GM21526 (cell line): ENCODE measurements around the gene TEX2.
"Not testable (repeated sequence)": the region's sequence is repeated elsewhere in the genome, so short reads cannot be mapped to it uniquely, and the experiment has no call there.

ENCODE experiments used
- ATAC-seq: cut with Tn5 transposase; IDR thresholded peaks from one replicate; pipeline ENCODE4 v1.9.1; 2021; ENCODE audit warnings: moderate library complexity; ENCODE audit not compliant: unreplicated experiment, low FRiP score

The TEX2 gene

DNA sequence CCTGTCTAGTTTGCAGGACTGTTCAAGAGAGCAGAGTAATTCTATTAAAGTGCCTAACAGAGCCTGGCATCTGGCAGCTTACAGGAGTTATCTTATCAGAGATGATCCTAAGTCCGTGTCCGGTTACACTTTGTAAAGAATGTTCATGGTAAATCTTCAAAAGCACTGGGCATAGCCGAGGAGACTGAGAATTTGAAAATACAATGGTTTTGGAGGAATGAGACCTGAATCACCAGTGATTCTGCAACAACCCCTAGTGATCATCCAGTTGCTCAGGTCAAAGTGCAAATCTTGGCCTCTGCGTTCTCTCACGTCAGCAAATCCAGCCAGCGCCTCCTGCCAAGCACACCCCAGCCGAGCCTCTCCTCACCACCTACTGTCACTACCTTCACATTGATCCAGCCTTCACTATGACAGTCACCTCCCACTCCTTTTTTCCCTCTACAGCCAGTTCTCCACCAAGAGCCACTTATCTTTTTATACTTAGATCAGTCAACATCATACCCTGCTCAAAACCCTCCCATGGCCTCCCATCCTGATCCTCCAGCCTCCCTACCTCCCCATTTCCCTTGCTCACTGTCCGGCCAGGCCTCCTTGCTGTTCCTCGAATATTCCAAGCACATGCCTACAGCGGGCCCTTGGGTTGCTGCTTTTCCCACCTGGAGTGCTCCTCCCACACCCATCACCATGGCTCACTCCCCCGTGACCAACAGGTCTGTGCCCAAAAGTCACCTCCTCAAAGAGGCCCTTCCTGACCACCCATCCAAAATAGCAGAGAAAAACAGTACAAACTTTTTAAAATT is 75.8 kb downstream of the TEX2 start:
- no peak for ATAC-seq

- ATAC-seq, result no peak
Observed at GRCh38 chr17:64186171-64187092, 76.6 kb downstream of the TEX2 start.

DNA sequence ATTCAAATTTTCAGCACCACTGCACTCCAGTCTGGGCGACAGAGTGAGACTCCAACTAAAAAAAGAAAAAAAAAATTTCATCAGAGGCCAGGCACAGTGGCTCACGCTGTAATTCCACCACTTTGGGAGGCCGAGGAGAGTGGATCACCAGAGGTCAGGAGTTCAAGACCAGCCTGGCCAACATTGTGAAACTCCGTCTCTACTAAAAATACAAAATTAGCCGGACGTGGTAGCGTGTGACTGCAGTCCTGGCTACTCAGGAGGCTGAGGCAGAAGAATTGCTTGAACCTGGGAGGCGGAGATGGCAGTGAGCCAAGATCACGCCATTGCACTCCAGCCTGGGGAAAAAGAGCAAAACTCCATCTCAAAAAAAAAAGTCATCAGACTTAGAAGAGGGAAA is 77.5 kb downstream of the TEX2 start:
- not testable (repeated sequence) for ATAC-seq

GRCh38 chr17:64185101-64185500 is 78.0 kb downstream of the TEX2 start:
- ATAC-seq, result no peak

DNA sequence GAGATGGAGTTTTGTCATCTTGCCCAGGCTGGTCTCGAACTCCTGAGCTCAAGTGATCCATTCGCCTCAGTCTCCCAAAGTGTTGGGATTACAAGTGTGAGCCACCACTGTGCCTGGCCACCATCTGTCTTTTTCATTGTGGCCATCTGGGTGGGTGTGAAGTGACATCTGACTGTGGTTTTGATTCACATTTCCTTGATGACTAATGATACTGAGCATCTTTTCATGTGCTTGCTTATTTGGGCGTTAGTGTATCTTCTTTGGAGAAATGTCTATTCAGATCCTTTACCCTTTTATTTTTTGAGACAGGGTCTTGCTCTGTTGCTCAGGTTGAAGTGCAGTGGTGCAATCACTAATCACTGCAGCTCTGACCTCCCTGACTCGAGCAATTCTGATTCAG is 79.2 kb downstream of the TEX2 start:
- no peak for ATAC-seq

DNA sequence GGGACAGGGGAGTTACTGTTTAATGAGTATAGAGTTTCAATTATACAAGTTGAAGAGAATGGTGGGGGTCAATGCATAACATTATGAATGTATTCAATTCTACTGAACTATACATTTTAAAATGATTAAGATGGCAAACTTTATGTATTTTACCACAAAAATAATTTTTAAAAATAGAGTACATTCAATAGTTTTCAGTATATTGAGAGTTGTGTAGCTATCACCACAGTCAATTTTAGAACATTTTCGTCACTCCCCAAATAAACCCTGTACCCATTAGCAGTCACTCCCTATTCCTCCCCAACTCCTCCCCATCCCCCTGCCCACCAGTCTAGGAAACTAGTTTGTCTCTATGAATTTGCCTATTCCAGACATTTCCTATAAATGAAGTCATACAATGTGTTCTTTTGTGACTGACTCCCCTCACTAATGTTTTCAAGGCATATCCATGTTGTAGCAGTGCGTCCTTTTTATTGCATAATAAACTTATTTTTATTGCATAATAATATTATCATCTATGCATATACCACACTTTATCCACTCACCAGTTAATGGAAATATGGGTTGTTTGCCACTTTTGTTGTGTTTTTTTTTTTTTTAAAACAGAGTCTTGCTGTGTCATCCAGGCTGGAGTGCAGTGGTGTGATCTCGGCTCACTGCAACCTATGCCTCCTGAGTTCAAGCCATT is 80.6 kb downstream of the TEX2 start:
- ATAC-seq, result no peak

GRCh38 chr17:64180089-64181073 is 82.7 kb downstream of the TEX2 start:
- ATAC-seq, result no peak

GRCh38 chr17:64179024-64179423 is 84.0 kb downstream of the TEX2 start:
- ATAC-seq, result not testable (repeated sequence)

GRCh38 chr17:64178011-64178825 is 84.8 kb downstream of the TEX2 start:
- ATAC-seq, result no peak

- no peak for ATAC-seq
Observed at GRCh38 chr17:64177311-64178010, 85.6 kb downstream of the TEX2 start.

DNA sequence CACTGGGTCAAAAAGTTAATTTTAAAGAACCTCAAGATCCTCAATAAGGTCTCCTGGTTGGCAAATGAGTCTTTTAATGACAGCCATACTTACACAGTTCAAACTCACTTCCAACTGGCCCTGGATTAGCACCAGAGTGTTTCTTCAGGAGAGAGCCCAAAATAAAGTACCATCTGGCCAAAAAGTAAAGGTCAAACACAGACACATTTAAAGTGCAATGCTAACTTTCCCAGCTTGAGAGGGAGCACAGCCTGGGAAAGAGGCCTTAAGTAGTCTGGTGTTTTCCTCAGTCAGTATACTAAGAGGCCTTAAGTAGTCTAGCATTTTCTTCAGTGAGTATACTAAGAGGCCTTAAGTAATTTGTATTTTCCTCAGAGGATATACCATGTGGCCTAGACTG is 86.5 kb downstream of the TEX2 start:
- no peak for ATAC-seq

DNA sequence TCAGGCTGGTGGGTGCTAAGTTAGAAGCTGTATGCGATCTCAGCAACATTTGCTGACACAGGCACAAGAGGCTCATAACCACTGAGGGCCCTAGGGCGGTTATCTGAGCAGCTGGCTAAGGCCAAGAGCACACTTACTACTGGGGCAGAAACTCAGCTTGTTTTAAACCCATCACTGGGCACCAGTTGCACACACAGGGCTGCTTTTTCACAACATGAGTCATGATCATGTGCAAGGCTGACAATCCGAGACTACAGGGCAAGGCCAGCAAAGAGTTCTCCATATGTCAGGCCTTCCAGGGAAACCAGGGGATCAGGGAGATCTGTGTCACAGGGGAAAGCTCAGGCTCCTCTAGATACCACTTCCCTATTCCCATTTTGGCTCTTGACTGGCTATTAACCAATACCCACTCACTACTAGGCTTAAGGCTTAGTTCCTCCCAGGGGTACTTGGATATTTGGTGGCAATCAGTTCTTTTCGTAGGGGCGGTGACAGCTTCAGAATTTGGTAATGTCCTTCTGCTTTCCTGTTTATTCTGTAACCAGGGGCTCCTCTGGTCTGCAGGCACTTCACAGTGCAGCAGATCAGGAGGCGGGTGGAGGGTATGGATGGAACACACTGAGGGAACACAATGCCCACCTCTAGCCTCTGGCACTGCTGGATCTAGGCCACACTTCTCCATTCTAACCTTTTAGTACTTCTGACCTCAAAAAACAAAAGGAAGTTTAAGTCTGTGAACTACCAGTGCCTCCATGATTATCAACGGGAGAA is 88.2 kb downstream of the TEX2 start:
- no peak for ATAC-seq

DNA sequence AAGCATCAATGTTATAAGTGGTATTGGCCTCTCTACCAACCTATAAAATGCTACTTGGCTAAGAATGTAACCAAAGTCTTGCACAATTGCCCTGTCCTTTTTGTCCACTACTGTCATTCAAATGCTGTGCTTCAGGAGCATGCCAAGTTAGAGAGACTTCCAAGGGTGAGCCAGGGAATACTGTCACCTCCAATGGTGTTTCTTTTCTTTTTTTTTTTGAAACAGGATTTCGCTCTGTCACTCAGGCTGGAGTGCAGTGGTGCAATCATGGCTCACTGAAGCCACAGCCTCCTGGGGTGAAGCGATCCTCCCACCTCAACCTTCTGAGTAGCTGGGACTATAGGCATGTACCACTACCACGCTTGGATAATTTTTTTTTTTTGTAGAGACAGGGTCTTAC is 89.4 kb downstream of the TEX2 start:
- no peak for ATAC-seq

DNA sequence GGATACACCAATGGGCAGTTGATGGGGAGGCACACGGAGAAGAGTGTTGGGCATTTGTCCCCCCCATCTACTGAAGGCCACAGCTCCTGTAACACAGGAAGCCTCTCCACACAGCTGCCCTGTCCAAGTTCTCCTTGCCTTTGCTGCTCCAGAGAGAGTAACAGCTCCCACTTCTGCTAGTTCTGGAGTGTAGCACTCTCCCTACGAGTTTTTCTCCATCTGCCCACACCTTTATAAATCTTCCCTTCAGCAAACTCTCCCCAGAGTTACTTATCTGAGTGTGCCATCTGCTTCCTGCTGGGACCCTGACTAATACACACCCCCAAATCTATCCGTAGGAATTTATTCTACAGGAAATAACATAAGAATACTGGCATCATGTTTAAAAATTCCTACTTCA is 90.5 kb downstream of the TEX2 start:
- no peak for ATAC-seq

DNA sequence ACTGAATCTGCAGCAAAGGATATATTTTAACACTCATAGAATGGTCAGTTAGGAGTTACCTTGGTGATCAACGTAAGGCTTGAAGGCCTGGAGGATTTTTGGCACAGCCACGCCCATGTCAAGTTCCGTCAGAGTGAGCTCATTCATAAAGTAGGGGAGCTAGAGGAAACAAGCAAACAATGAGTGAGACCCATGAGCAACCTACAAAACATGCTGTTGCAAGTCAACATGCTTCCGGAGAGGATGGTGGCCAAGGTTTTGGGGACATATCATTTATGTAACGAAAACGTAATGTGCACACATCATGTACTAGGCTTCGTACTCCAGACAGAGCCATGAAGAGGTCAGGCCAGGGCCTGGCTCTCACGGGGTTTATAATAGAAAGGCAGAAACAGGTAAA is 92.0 kb downstream of the TEX2 start:
- ATAC-seq, result no peak

- ATAC-seq, result no peak
Observed at GRCh38 chr17:64170286-64170685, 92.8 kb downstream of the TEX2 start.

GRCh38 chr17:64167666-64168065 is 95.4 kb downstream of the TEX2 start:
- not testable (repeated sequence) for ATAC-seq

DNA sequence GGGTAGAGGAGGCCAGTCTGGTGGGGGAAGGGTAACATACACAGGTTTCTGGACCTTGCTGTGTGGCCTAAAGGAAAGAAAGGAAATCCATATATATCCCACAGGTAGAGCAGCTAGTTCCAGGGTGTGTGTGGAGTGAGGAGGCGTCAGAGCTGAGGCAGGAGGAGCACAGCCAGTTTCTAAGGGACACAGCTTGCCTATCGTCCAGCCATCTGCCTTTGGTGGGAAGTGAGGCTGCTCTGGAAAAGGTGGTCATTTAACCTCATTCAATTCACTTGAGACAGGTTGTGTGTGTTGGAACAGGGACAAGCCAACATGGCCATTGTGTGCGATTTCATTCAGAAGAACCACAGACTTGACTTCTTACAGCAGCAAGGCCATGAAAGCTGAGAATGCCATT is 96.2 kb downstream of the TEX2 start:
- ATAC-seq, result no peak
